ENCODE measurements around the gene TC2N. TPM values are rescaled to one million over a fixed set of nuclear protein-coding genes. Genes with fewer than 3 reads are reported as not detected.

The TC2N gene
- total and polyA plus RNA-seq, 2 donors (not counting 3 experiments of a cell fraction or from before 2014, with no cell fraction given) = 0.40 TPM; not detected in 1

GRCh38 chr14:91731018-91731417, 136.3 kb downstream of the TC2N start:
- DNase-seq (ENCODE audit: low read depth, low spot score) = no peak
- TF ChIP-seq GATA2 (IDR thresholded peaks at IDR 0.05; ENCODE audit: insufficient read depth, insufficient read length, low read depth, low read length) (no peak), POLR2A (IDR thresholded peaks at IDR 0.05; ENCODE audit: low read depth, low read length) (no peak), JUN (IDR thresholded peaks at IDR 0.05; ENCODE audit: borderline replicate concordance, insufficient read depth, insufficient read length, low read depth) (no peak), POLR2AphosphoS5 (IDR thresholded peaks at IDR 0.05; ENCODE audit: insufficient read depth, low read depth, low read length) (no peak), MYC (IDR thresholded peaks at IDR 0.05; ENCODE audit: low read depth, low read length) (no peak), MAX (IDR thresholded peaks at IDR 0.05; ENCODE audit: insufficient read depth, insufficient read length) (no peak), FOS (IDR thresholded peaks at IDR 0.05; ENCODE audit: borderline replicate concordance, insufficient read depth, low read length) (no peak), EZH2 (IDR thresholded peaks at IDR 0.05; ENCODE audit: borderline replicate concordance, low read depth, low read length, severe bottlenecking) (no peak), CTCF (IDR thresholded peaks at IDR 0.05; ENCODE audit: extremely low read depth in 1 of 2, insufficient read depth in 1 of 2, low read depth in 1 of 2, low read length in 2 of 2) (no peak)
- no TSS peak for BruUV-seq (replicated peaks)
- dilution Hi-C loops (cut with MboI; ENCODE audit: extremely low pct_ligation_motif_present, low sequenced_read_pairs) (no loop called here), intact Hi-C loops (cut with micrococcal nuclease) (no loop called here)
- Histone ChIP-seq H3K9ac (replicated peaks; ENCODE audit: extremely low read depth, insufficient read depth, low read length) (no peak overlapping the region), H3K9me1 (replicated peaks; ENCODE audit: control insufficient read depth, extremely low read depth, insufficient read depth, low read length) (no peaks in the 10 kb centered on the region), H3K4me2 (ENCODE audit: insufficient read depth, low read length) (no peak overlapping the region), H3K36me3 (ENCODE audit: control insufficient read depth in 2 of 2, extremely low read depth in 1 of 2, insufficient read depth in 2 of 2, low read length in 2 of 2) (no peaks in the 10 kb centered on the region), H3K27me3 (ENCODE audit: control insufficient read depth in 2 of 2, insufficient read depth in 2 of 2, low read length in 2 of 2) (peaks cover 0 to 3% of the 10 kb centered on the region in 2 experiments), H3K9me3 (replicated peaks; ENCODE audit: control insufficient read depth, insufficient read depth, low read length) (no peaks in the 10 kb centered on the region), H2AFZ (ENCODE audit: low read depth, low read length) (no peak overlapping the region), H3K4me1 (ENCODE audit: control insufficient read depth, extremely low read depth, insufficient read depth, low read length) (no peaks in the 10 kb centered on the region), H3K4me3 (replicated peaks in 1 of 3; ENCODE audit: insufficient read depth in 1 of 3, low read depth in 1 of 3, low read length in 3 of 3) (no peak overlapping the region), H3K27ac (ENCODE audit: insufficient read depth, low read depth, low read length) (no peak overlapping the region), H3K79me2 (ENCODE audit: control insufficient read depth, insufficient read depth, low read length) (no peaks in the 10 kb centered on the region), H4K20me1 (replicated peaks; ENCODE audit: control insufficient read depth, extremely low read depth, insufficient read depth, low read length) (no peaks in the 10 kb centered on the region)
- ChIA-PET POLR2A (no interaction called here), CTCF (interaction anchor here (0.9 to 1.2 kb wide), 3 partner anchors 16 to 60 kb away, joined by 3 to 4 read pairs (median 3); no protein-coding TSS in a partner anchor)
- no peak for FAIRE-seq

Measured in endothelial cell of umbilical vein (primary cell).